Stromal cell of bone marrow (primary cell): Measurements from ENCODE around the gene SLC25A25.

Experiments
- DNase-seq: peaks from one replicate; pipeline ENCODE4 v3.0.0-alpha.2; 2012; ENCODE audit warnings: low read depth

The SLC25A25 gene

DNA sequence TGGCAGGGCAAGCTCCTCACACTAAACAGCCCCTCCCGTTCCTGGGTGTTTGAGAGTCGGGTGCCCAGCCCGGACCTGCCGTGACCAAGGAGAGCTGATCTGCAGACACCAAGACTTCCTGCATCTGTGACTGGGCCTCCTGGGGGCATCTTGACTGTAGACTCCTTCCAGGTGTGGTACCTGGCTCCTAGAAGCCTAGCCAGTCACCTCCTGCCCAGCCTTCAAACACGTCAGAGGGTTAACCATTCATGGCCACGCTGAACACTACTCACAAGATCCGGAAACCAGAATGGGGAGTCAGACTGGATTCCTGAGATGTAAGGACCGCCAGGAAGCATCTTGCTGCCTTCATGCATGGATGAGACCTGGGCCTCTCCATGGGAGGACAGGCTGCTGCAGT is 77.5 kb downstream of the SLC25A25 start:
- no peak for DNase-seq

DNA sequence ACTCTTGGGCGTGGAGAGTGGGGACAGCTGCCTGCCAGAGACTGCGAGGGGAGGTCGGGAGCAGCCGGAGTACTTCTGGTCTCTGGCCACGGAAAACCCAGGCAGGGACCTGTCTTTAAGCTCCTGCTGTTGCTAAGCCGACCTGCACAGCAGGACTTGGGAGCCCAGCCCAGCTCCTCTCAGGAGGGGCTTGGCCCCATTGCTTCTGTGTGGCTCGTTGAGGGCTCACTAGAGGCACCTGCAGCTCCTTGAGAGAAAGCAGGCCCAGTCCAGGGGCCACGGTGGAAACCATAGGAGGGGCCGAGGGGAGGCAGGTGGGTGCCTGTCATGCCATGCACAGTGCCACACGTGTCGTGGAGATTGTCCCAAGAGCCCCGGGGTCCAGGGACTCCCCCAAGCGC is 77.9 kb downstream of the SLC25A25 start:
- no peak for DNase-seq

DNA sequence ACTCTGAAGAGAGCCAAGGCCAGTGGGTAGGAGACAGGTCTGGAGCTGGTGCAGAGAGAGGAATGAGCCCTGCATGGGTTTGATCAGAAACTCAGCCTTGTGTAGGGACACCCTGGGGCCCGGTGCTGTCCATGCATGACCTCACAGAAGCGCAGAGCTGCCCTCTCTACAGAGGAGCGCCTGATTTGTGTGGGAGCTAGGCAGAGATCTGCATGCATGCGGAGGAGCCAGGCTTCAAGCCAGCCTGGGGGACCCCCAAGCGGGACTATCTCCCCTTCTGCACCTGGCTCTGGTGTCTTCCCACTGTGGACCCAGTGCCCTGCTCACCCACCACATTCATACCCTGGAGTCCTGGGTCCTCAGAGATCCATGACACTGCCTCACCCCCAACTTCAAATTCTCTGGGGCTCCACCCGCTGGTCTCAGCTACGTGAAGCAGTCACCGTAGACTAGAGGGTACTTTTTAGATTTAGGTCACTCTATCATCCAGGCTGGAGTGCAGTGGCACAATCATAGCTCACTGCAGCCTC is 78.6 kb downstream of the SLC25A25 start:
- no peak for DNase-seq

DNA sequence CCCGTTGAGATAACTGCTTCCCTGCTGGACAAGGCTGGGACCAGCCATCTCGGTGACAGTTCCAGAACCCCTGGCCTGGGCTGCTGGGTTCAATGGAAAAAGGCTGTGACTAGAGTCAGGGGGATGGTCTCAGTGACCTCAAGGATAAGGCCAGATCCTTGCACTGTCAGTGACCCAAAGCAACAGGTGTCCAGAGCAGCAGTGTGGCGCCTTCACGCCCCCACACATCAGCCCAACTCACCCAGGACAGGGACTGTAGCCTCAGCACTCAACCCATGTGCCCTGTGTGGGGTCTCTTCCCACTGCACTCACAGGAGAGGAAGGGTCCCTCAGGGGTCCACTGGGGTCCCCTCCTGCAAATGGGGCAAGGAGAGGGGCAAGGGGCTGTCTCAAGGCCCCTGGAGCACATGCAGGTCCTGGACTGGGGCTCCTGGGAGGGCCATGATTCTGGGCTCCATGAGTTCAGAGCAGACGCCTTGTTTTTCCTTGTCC is 80.5 kb downstream of the SLC25A25 start:
- DNase-seq, result no peak

DNA sequence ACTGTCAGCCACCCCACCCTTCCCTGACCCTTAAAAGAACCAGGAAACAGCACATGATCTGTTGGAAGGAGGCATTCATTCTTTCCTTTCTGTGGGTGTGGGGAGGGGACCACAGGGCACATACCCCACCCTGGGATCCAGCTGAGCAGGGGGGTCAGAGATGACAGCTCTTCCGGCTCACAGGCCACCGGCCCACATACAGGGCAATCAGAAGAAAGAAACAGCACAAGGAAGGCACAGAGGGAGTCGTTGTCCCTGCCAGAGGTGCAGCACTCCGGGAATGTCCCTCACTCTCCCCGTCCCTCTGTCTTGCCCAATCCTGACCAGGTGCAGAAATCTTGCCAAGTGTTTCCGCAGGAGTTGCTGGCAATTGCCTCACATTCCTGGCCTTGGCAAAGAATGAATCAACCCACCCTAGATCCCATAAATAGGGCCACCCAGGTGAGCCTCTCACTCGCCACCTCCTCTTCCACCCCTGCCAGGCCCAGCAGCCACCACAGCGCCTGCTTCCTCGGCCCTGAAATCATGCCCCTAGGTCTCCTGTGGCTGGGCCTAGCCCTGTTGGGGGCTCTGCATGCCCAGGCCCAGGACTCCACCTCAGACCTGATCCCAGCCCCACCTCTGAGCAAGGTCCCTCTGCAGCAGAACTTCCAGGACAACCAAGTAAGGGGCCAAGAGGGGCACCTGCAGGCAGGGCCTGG is 81.1 kb downstream of the SLC25A25 start, which contains the start of gene LCN2:
Gene LCN2 (plus strand): TSS at position 453 of the 701 bp plus-strand sequence. CDS start 73 bp downstream, at position 526.
- DNase-seq, result no peak

DNA sequence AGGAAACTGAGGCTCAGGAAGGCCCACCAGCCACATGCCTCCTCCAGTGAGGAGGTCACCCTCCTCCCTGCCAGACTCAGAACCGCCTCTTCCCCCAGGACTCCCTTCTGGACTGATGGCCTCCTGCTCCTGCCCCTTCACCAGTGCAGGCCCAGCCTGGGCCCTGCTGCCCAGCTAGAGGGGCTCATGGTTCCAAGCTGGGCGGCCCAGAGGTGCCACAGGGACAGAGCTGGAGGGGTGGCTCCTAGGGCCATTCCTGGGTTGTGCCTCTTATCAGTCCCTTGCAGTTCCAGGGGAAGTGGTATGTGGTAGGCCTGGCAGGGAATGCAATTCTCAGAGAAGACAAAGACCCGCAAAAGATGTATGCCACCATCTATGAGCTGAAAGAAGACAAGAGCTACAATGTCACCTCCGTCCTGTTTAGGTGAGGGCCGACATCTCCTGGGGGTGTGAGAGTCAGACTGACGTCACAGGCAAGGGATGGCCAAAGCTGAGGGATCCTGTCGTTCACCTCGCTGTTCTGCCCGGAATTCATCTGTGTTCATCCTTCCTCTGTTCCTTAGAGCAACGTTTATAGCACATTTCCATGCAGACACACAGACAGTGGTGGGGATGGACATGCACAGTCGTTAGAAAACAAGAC is 82.0 kb downstream of the SLC25A25 start:
- no peak for DNase-seq

DNA sequence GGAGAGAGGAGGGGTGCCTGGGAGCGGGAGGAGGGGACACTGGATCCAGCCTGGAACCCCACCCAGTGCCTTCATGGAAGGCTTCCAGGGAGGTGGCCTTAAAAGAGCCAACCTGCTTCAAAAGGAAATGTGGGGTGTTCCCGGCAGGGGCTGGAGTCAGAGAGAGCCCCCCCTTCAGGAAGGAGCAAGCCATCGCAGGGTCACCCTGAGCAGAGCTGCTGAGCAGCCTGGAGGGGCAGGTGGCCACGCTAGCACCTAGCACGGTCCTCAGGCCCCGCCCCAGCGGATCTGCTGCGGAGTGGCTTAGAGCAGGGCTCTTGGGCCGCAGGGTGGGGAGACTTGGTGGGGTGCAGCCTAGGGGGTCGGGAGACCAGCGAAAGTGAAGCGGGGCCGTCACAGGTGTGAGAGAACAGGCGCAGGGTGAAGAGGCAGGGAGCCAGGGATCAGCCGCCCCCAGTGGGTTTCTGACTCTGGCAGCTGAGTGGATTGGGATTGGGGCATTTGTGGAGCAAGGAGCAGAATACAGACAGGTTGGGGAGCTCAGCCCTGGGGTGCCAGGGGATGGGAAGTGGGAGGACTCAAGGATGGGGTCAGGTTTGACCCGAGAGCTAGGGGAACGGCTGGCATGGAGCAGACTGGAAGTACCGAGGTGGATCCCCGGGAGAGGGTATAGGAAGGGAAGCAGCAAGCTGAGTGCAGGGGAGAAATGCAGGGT is 82.7 kb downstream of the SLC25A25 start:
- DNase-seq, result no peak

DNA sequence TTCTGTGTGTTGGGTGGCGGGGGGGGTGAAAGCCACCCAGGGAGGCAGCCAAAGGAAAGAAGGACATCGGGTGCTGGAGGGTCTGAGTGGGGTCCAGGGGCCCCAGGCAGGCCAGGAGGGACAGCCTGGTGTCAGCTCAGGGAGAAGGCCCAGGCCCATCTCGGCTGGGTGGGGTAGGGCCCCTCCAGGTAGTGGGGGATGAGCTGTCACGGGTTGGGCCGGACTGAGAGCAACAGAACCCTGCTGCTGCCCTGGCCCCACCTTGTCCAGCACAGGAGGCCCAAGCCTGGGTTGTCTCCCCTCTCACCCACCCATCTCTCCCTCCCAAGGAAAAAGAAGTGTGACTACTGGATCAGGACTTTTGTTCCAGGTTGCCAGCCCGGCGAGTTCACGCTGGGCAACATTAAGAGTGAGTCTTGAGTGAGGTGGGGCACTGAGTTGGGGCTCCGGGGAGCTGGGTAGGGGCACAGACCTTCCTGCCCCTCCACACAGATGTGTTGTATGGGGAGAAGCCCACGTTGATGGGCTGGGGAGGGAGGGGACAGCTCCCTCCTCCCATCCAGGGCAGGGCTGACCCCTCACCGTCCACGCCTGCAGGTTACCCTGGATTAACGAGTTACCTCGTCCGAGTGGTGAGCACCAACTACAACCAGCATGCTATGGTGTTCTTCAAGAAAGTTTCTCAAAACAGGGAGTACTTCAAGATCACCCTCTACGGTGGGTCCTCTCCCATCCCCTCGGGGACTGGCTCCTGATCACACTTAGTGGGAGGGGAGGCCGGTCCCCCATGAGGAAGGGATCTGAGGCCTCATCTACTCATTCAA is 83.5 kb downstream of the SLC25A25 start:
- no peak for DNase-seq

DNA sequence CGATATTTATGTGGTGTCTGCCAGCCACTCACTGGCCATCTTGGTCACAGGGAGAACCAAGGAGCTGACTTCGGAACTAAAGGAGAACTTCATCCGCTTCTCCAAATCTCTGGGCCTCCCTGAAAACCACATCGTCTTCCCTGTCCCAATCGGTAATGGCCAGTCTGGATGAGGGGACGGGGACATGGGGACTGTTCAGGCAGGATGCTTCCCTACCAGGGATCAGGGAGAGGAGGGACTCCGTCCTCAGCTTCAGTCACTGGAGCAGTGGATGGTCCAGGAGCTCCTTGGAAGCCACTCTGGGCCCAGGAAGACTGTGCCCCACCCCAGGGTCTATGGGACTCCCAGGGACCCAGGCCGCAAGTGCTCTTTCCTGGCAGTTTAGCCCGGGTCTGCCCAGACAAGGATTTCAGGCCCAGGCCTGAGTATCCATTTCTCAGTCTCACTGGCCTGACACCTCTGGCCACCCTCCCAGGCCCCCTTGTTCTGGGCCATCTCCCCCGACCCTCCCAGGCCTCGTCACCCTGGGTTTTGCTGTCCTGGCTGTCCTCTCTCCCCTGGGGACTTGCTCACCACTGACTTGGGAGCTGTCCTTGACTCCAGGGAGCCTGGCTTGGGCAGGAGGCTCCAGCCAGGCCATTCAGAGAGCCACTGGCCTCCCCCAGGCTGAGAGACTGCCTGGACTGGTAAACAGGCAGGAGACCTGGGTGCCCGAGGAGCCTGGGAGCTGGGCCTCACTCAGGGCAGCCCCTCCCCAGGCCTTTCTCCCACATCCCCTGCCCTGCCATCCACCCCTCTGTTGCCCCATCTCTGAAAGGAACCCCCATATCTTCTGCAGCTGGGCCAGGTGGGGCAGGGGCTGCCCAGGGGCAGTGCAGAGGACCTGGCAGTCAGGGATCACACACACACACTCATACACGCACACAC is 84.4 kb downstream of the SLC25A25 start:
- no peak for DNase-seq

DNA sequence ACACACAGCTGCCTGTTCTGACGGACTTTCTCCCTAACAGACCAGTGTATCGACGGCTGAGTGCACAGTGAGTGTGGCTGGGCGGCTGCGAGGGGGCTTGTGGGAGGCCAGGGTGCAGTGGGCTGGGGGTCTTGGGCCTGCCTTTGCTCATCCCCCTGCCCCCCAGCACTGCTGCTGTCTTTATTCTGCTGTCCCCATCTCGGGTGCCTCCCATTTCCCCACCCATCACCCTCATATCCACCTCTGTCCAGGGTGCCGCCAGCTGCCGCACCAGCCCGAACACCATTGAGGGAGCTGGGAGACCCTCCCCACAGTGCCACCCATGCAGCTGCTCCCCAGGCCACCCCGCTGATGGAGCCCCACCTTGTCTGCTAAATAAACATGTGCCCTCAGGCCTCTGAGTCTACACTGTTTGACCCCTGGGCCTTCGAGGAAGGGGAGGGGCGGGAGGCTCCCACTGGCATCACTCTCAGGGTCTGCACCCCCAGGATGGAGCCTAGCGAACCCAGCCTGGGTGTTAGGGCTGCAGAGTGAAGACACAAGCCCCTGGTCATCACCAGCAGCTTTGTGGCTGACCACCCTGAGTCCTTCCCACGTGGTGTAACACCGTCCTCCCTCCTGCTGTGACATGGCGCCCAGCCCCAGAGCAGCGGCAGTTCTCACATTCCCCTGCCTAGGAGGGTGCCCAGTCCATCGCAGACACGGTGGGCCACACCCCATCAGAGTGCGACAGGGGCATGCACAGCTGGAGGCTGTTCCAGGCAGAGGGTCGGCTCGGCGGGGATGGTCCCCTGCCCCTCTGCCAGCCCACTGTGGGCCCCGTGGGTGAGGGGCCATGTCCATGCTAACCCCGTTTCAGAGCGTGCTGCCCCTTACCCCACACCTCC is 85.3 kb downstream of the SLC25A25 start:
- no peak for DNase-seq

DNA sequence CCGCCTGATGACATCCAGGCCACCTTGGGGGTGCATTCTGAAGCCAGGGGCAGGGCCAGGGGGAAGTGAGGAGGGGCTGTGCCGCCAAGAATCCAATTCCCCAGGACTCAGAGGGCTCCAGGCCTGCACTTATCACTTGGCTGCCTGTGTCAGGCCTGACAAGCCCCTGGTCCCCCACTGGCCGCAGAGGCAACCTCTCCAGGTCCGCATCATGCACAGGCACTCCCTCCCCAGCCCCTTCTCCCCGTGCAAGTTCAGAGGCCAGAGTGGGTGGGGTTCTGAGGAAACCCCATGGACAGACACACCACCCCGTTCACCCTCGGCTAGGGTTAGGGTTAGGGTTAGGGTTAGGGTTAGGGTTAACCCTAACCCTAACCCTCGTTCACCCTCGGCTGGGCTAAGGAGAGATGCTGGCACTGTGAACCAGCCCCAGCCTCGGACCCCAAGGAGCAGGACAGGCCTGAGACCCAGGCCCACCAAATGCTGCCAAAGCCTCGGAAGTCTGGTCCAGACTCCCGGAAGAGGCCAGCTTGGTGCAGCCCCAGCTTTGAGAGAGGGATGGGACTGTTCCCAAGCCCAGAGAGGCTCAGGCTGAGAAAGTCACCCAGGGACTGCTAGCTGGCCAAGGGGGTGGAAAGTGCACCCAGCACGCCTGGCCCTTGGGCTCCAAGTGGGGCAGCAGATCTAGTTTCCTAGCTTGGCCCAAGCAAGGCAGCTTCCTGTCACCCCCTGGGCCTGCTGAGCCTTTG is 86.1 kb downstream of the SLC25A25 start:
- no peak for DNase-seq

DNA sequence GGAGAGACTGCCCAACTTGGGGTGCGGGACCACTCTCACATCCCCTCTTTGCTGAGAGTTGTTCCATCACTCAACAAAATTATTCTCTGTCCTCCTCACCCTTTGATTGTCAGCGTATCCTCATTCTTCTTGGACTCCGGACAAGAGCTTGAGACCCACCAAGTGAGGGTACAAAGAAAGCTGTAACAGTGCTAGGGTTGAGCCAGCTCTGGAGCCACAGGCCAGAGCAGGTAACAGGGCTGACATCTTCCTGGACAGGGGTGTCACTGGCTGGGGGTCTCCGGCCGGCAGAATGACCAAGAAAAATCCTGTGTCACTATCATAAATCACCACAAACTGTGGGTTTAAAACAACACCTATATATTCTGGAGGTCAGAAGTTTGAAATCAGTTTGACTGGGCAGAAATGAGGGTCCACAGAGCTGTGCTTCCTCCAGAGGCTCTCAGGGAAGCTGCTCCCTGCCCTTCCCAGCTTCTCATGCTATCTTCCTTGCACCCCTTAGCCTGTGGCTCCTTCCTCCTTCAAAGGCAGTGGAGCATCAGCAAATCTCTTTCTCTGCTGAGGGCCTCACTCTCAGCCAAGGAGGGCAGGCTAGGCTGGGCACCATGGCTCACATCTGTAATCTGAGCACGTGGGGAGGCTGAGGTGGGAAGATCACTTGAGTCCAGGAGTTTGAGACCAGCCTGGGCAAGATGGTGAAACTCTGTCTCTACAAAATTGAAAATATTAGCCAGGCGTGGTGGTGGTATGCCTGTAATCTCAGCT is 87.9 kb downstream of the SLC25A25 start:
- no peak for DNase-seq
